Measurements from ENCODE around the gene DCDC2C.

DNA sequence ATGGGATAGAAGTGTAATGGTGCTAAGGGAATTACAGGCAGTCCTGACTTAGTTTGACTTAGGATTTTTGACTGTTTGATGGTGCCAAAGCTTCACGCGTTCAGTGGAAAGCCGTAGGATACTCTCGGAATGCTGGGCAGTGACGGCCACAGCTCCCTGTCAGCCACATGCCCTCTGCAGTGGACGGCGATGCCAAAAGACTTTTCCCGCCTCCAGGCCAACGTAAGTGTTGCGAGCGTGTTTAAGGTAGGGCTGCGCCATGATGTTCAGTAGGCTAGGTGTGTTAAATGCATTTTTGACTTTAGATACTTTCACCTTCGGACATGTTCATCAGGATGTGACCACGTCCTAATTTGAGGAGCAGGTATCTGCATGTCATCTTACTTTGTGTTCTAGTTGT is 63.4 kb downstream of the DCDC2C start:
- TF ChIP-seq MYC (IDR thresholded peaks at IDR 0.05; ENCODE audit: low read depth, low read length) (no peak), POLR2A (IDR thresholded peaks at IDR 0.05; ENCODE audit: low read depth, low read length) (no peak), POLR2AphosphoS5 (IDR thresholded peaks at IDR 0.05; ENCODE audit: insufficient read depth, low read depth, low read length) (no peak), JUN (IDR thresholded peaks at IDR 0.05; ENCODE audit: borderline replicate concordance, insufficient read depth, insufficient read length, low read depth) (no peak), EZH2 (IDR thresholded peaks at IDR 0.05; ENCODE audit: borderline replicate concordance, low read depth, low read length, severe bottlenecking) (no peak), MAX (IDR thresholded peaks at IDR 0.05; ENCODE audit: insufficient read depth, insufficient read length) (no peak), FOS (IDR thresholded peaks at IDR 0.05; ENCODE audit: borderline replicate concordance, insufficient read depth, low read length) (no peak), GATA2 (IDR thresholded peaks at IDR 0.05; ENCODE audit: insufficient read depth, insufficient read length, low read depth, low read length) (no peak)
- TF ChIP-seq, protein P1, sequence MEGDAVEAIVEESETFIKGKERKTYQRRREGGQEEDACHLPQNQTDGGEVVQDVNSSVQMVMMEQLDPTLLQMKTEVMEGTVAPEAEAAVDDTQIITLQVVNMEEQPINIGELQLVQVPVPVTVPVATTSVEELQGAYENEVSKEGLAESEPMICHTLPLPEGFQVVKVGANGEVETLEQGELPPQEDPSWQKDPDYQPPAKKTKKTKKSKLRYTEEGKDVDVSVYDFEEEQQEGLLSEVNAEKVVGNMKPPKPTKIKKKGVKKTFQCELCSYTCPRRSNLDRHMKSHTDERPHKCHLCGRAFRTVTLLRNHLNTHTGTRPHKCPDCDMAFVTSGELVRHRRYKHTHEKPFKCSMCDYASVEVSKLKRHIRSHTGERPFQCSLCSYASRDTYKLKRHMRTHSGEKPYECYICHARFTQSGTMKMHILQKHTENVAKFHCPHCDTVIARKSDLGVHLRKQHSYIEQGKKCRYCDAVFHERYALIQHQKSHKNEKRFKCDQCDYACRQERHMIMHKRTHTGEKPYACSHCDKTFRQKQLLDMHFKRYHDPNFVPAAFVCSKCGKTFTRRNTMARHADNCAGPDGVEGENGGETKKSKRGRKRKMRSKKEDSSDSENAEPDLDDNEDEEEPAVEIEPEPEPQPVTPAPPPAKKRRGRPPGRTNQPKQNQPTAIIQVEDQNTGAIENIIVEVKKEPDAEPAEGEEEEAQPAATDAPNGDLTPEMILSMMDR (IDR thresholded peaks at IDR 0.05; ENCODE audit: extremely low read depth in 1 of 2, insufficient read depth in 1 of 2, low read depth in 1 of 2, low read length in 2 of 2): no peak
